ENCODE measurements around the gene HERPUD1.

DNA sequence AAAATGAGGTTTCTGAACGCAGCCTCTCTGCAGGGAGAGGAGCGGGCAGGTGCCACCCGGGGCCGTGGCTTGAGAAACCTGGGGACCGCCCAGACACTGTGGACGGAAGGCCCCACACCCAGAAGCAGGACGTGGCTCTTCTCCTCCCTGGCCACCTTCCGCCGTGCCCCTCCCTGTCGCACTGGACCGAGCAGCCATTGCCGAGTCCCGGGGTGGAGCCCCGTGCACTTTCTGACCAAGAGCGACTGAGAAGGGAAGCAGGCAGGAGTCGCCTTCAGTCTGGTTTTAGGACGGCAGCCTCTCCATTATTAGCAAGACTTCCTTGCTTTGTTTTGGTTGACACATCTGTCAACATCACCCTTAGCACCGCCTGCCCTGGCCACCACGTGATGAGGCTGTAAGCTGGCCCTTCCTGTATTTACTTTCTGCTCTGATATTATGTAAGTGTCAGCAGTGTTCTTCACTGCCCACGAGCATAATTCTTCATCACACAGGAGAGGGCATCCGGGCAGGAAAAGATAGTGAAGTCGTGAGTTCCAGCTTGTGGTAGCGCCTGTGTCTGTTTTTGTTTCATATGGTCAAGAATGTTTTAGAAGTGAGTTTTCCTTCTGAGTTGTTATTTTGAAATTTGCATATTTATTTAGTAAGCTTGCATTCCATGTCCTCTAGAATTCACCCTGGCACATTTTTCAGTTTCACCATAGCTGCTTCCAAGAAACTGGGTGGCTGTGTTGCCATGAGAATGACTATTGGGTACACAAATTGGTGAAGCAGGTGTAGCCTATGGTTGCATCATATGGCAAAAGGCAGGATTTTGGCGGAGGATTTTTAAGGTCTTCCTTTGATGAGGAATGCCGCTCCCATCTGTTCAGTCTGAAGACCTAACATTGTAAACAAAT, 1.0 kb downstream of the HERPUD1 start:
- no peak for TF ChIP-seq JUND (IDR thresholded peaks at IDR 0.05; ENCODE audit: low read length)
- no peak for TF ChIP-seq RAD21 (IDR thresholded peaks at IDR 0.05 in 1 of 2, conservative IDR thresholded peaks at IDR 0.05 in 1 of 2; ENCODE audit: low read depth in 2 of 2, low read length in 2 of 2)
- peak in 1 of 2 experiments; percentile 41; a peak in 1 of 3 replicates for TF ChIP-seq POLR2A (IDR thresholded peaks at IDR 0.05; ENCODE audit: control extremely low read depth in 1 of 2, low read depth in 2 of 2, low read length in 2 of 2)
- TF ChIP-seq, protein P1, sequence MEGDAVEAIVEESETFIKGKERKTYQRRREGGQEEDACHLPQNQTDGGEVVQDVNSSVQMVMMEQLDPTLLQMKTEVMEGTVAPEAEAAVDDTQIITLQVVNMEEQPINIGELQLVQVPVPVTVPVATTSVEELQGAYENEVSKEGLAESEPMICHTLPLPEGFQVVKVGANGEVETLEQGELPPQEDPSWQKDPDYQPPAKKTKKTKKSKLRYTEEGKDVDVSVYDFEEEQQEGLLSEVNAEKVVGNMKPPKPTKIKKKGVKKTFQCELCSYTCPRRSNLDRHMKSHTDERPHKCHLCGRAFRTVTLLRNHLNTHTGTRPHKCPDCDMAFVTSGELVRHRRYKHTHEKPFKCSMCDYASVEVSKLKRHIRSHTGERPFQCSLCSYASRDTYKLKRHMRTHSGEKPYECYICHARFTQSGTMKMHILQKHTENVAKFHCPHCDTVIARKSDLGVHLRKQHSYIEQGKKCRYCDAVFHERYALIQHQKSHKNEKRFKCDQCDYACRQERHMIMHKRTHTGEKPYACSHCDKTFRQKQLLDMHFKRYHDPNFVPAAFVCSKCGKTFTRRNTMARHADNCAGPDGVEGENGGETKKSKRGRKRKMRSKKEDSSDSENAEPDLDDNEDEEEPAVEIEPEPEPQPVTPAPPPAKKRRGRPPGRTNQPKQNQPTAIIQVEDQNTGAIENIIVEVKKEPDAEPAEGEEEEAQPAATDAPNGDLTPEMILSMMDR (IDR thresholded peaks at IDR 0.05; ENCODE audit: control extremely low read depth in 1 of 3, insufficient read depth in 1 of 3, low read depth in 1 of 3, low read length in 3 of 3) = no peak
- TF ChIP-seq SRF (IDR thresholded peaks at IDR 0.05; ENCODE audit: low read depth, low read length) = no peak
- TF ChIP-seq POLR2AphosphoS5 (IDR thresholded peaks at IDR 0.05; ENCODE audit: low read depth, low read length) = no peak; the same call in 1 of the 2 replicates
- peak; percentile 94 for TF ChIP-seq SAP30 (IDR thresholded peaks at IDR 0.05; ENCODE audit: insufficient read depth, insufficient replicate concordance, low read length)
- no peak for TF ChIP-seq EGR1 (IDR thresholded peaks at IDR 0.05; ENCODE audit: borderline replicate concordance, low read depth, low read length)
